NT2/D1 (cell line): ENCODE data around the gene INO80C.

Experiments used
- DNase-seq: peaks from one replicate; pipeline ENCODE4 v3.0.0-alpha.2; 2011; ENCODE audit warnings: low read depth, low spot score
- H3K27me3 ChIP-seq: 2 replicates; pipeline ENCODE4 v1.6.0; 2011; ENCODE audit warnings: mild to moderate bottlenecking; ENCODE audit not compliant: insufficient read length, insufficient read depth
- H3K36me3 ChIP-seq: 2 replicates; pipeline ENCODE4 v1.6.1; 2011; ENCODE audit warnings: mild to moderate bottlenecking, low read length, mixed read lengths; ENCODE audit not compliant: insufficient read depth, insufficient read length
- H3K4me1 ChIP-seq: 2 replicates; pipeline ENCODE4 v1.5.1; 2011; ENCODE audit not compliant: insufficient read depth, insufficient read length
- H3K4me3 ChIP-seq: 2 replicates; pipeline ENCODE4 v1.5.1; 2011; ENCODE audit warnings: low read depth; ENCODE audit not compliant: insufficient read length
- H3K9ac ChIP-seq: 2 replicates; pipeline ENCODE4 v1.6.0; 2011; ENCODE audit warnings: low read depth; ENCODE audit not compliant: insufficient read length
- H3K9me3 ChIP-seq: 2 replicates; pipeline ENCODE4 v1.5.1; 2011; ENCODE audit warnings: mild to moderate bottlenecking, low read length; ENCODE audit not compliant: insufficient read depth
- SUZ12 ChIP-seq: IDR thresholded peaks from 2 replicates; pipeline ENCODE4 v1.6.1; 2011; ENCODE audit not compliant: insufficient read length, insufficient read depth; ENCODE audit errors: extremely low read depth
- YY1 ChIP-seq: IDR thresholded peaks from 2 replicates; pipeline ENCODE4 v1.6.1; 2011; ENCODE audit not compliant: insufficient read length, insufficient read depth
- ZNF274 ChIP-seq: IDR thresholded peaks from 2 replicates; pipeline ENCODE4 v1.6.1; 2011; ENCODE audit warnings: mild to moderate bottlenecking, low read depth, low read length

Gene INO80C

DNA sequence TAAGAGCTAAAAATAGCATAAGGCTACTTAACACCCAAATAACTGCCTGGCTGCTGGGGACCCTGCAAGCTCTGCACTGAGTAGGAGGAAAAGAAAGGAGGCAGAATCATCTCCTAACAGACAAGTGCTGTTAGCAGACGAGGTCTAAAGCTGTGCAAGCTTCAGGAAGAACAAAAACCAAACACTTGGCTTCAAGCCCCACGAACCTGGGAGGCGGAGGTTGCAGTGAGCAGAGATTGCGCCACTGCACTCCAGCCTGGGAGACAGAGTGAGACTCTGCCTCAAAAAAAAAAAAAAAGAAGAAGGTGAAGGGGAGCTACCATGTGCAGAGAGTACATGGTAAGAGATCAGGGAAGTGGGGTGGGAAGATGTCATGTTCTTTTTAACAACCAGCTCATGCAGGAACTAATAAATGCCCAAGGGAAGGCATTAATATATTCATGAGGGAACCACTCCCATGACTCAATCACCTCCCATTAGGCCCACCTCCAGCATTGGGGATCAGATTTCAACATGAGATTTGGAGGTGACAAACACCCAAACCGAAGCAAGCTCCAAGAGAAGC lies 28.8 kb upstream of the INO80C start:
- no peaks in the 10 kb centered on the region for H3K4me1 ChIP-seq
- H3K9ac ChIP-seq, result no peak overlapping the region
- no peaks in the 10 kb centered on the region for H3K27me3 ChIP-seq
- H3K9me3 ChIP-seq, result no peaks in the 10 kb centered on the region
- TF ChIP-seq SUZ12 (no peak), YY1 (no peak), ZNF274 (no peak)
- no peak for DNase-seq
- no peak overlapping the region for H3K4me3 ChIP-seq
- H3K36me3 ChIP-seq, result no peaks in the 10 kb centered on the region

- Histone ChIP-seq H3K4me3 (no peak overlapping the region), H3K9ac (no peak overlapping the region)
- DNase-seq, result no peak
Measured at GRCh38 chr18:35525795-35526494, 28.2 kb upstream of the INO80C start.

GRCh38 chr18:35524226-35524625 lies 26.5 kb upstream of the INO80C start:
- DNase-seq, result no peak
- TF ChIP-seq ZNF274, result no peak
- no peaks in the 10 kb centered on the region for H3K4me1 ChIP-seq

More at GRCh38 chr18:35525795-35526494, 28.2 kb upstream of the INO80C start:
- no peaks in the 10 kb centered on the region for H3K27me3 ChIP-seq
- no peaks in the 10 kb centered on the region for H3K36me3 ChIP-seq
- no peaks in the 10 kb centered on the region for H3K9me3 ChIP-seq
- TF ChIP-seq SUZ12 (no peak), ZNF274 (no peak), YY1 (no peak)
- H3K4me1 ChIP-seq, result no peaks in the 10 kb centered on the region

DNA sequence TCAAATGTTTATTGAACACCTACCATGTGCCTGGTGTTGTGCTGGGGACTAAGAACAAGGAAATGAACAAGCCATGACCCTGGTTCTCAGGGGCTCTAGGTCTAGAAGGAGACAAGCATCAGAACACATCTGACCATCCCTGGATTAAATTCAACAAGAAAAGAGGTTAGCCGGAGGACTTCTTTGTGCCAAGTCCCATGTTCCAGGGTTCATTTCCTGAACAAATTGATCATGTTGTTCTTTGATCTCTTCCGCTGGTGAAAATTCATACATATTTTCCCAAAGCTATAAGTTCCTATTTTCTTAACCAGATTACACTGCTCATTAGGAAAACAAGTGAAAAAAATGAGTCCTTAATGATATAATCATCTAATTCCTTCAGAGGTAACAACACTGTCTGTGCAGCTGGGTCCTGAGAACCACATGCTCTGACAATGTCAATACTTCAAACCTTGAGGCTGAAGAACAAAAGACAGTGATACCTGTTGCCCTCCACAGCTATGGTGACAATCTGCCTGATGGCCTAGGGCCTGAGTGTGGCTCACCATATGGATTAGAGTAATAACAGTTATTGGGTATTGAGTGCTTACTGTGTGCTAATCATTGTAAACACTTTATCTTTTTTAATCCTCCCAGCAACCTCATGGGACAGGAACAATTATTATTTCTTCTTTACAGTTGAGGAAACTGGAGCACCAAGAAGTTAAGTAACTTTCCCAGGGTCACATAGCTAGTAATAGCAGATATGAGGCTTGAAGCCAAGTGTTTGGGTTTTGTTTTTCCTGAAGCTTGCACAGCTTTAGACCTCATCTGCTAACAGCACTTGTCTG lies 24.6 kb upstream of the INO80C start:
- TF ChIP-seq ZNF274, result no peak
- TF ChIP-seq SUZ12, result no peak
- no peak for TF ChIP-seq YY1
- no peak overlapping the region for H3K4me3 ChIP-seq
- H3K36me3 ChIP-seq, result no peaks in the 10 kb centered on the region
- no peaks in the 10 kb centered on the region for H3K4me1 ChIP-seq
- no peak for DNase-seq
- H3K27me3 ChIP-seq, result no peaks in the 10 kb centered on the region
- no peaks in the 10 kb centered on the region for H3K9me3 ChIP-seq
- H3K9ac ChIP-seq, result no peak overlapping the region

More at GRCh38 chr18:35524226-35524625, 26.5 kb upstream of the INO80C start:
- H3K27me3 ChIP-seq, result no peaks in the 10 kb centered on the region
- no peaks in the 10 kb centered on the region for H3K9me3 ChIP-seq
- H3K4me3 ChIP-seq, result no peak overlapping the region
- no peaks in the 10 kb centered on the region for H3K36me3 ChIP-seq
- H3K9ac ChIP-seq, result no peak overlapping the region

- H3K9ac ChIP-seq, result no peak overlapping the region
- H3K27me3 ChIP-seq, result no peaks in the 10 kb centered on the region
- H3K36me3 ChIP-seq, result no peaks in the 10 kb centered on the region
- no peak overlapping the region for H3K4me3 ChIP-seq
- H3K9me3 ChIP-seq, result no peaks in the 10 kb centered on the region
- TF ChIP-seq SUZ12 (no peak), YY1 (no peak), ZNF274 (no peak)
- DNase-seq, result no peak
- H3K4me1 ChIP-seq, result no peaks in the 10 kb centered on the region
Measured at GRCh38 chr18:35521133-35521532, 23.4 kb upstream of the INO80C start.

DNA sequence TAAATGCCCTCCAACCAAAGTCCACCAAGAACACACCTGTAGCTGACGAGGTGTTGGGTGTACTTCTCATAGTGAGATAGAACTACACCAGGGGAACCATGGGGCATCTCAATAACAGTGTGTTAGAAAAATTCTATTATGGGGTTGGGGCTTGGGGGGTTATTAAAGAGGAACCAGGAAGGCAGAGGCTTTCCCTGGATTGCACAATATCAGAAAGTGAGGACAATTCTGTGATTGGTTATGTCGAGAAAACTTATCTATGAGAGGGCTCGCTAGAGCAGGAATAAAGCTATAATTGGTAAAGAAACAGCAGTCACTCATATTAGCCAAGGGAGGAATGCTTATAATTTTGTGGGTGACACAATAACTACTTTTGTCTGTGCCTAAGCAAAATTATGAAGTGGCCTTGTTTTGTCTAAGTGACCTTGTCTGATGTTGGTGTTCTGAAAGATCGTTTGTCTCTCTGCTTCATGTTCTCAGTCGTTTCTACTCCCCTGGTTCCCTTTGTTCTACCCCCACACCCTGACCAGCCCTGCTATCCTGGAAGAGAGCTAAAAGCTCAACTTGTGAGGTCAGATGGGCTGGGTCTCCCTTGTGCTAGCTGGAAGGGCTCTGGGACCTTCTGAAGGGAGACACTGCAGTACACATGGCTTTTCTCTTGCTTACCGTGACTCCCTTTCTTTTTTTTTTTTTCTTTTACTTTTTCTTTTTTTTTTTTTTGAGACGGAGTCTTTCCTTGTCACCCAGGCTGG lies 21.6 kb upstream of the INO80C start:
- Histone ChIP-seq H3K4me1 (no peaks in the 10 kb centered on the region), H3K36me3 (no peaks in the 10 kb centered on the region), H3K9ac (no peak overlapping the region), H3K27me3 (no peaks in the 10 kb centered on the region), H3K9me3 (no peaks in the 10 kb centered on the region), H3K4me3 (no peak overlapping the region)
- no peak for DNase-seq
- TF ChIP-seq ZNF274 (no peak), SUZ12 (no peak), YY1 (no peak)
